ENCODE results near the gene XK.

DNA sequence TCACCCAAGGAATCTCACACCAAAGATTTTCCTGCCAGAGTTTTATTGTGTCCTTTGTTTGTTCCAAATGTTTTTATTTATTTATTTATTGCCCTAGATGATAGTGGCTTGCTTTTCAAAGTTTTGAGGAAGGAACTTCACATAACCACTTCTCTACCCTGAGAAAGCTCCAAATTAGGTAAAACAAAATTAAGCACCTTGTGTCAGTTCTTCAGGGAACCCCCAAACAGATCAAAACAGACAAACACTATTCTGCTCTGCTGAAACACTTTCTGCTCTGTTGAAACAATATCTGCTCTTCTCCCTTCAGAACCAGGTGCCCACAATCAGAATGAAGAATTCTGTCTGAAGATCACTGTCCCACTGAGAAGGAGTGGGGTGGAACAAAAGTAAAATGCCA is 77.8 kb downstream of the XK start:
- TF ChIP-seq, protein P1, sequence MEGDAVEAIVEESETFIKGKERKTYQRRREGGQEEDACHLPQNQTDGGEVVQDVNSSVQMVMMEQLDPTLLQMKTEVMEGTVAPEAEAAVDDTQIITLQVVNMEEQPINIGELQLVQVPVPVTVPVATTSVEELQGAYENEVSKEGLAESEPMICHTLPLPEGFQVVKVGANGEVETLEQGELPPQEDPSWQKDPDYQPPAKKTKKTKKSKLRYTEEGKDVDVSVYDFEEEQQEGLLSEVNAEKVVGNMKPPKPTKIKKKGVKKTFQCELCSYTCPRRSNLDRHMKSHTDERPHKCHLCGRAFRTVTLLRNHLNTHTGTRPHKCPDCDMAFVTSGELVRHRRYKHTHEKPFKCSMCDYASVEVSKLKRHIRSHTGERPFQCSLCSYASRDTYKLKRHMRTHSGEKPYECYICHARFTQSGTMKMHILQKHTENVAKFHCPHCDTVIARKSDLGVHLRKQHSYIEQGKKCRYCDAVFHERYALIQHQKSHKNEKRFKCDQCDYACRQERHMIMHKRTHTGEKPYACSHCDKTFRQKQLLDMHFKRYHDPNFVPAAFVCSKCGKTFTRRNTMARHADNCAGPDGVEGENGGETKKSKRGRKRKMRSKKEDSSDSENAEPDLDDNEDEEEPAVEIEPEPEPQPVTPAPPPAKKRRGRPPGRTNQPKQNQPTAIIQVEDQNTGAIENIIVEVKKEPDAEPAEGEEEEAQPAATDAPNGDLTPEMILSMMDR (IDR thresholded peaks at IDR 0.05; ENCODE audit: insufficient read depth, low read length, poor library complexity, severe bottlenecking) = no peak
- no peak for TF ChIP-seq EZH2phosphoT487 (conservative IDR thresholded peaks at IDR 0.05; ENCODE audit: low read length)

All from SU-DHL-6 (cell line).